Fibroblast of skin of scalp (primary cell): ENCODE results near the gene GTF3C1.

Experiments used
- DNase-seq: peaks from one replicate; pipeline ENCODE4 v3.0.0-alpha.2; 2013

The GTF3C1 gene

GRCh38 chr16:27566417-27566816 lies 16.7 kb upstream of the GTF3C1 start:
- DNase-seq = no peak

DNA sequence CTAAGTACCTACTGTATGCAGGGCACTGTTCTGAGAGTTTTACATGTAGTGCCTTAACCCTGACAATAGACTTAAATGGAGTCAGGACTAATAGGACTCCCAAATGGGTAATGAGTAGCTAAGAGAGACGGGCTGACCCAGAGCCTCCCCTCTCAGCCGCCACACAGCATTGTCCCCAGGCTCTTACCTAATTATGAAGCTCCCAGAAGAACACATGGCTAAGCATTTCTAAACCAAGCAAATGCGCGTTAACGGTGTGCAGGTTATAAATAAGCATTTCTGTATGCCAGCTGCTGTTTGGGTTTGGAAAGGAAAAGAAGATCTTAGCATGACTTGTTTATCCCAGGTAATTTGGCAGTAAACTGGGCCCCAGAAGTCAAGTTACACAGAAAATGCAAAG lies 14.5 kb upstream of the GTF3C1 start:
- DNase-seq = no peak

- no peak for DNase-seq
These were observed 11.5 kb upstream of the GTF3C1 start for GRCh38 chr16:27561216-27561615.

GRCh38 chr16:27558932-27559331 lies 9.2 kb upstream of the GTF3C1 start:
- DNase-seq = no peak

DNA sequence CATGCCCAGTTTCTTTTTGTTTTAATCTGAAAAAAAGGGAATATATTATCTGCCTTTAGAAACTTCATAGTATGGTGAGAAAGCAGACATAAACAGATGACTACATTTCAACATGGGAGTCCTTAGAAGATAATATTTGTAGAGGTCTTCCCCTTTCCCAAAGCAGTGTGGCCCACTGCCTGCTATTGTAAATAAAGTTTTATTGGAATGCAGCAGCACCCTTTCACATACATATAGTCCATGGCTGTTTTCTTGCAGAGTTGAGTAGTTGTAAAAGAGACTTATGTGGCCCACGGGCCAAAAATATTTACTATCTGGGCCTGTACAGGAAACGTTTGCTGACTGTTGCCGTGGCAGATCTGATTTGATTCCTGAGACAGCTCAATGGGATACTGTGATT lies 8.7 kb upstream of the GTF3C1 start:
- no peak for DNase-seq

GRCh38 chr16:27556471-27556870 lies 6.8 kb upstream of the GTF3C1 start:
- no peak for DNase-seq

- DNase-seq = peak; percentile 20
These were observed 1.3 kb upstream of the GTF3C1 start for GRCh38 chr16:27551036-27551435.

DNA sequence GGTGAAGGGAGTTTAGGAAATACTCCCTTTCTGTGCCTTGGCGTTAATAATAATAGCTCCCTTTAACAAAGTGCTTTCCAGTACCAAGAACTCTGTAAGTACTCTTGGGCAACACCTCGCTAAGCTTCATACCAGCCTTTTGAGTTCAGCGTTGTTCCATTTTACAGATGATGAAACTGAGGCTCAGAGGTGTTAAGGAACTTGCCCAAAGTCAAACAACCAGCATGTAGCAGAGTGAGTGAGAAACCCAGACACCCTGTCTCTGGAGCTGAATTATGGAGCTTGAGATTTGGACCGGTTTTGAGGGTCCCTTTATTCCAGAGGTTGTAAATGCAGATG lies 838 bp upstream of the GTF3C1 start:
- DNase-seq = no peak

DNA sequence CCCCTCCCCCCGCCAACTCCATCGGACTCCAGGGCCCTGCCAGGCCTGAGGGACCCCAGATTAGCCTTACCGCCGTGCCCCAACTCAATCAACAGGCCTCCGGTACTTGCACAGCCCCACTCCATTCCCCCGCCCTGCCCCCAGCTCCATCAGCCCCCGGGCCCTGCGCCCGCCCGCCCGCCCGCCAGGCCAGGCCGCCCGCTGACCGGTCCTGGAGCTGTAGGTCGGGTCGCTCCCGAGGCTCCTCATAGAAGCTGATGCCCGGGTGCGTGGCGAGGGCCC lies 308 bp downstream of the GTF3C1 start:
- no peak for DNase-seq

GRCh38 chr16:27547851-27548250 lies 1.9 kb downstream of the GTF3C1 start:
- no peak for DNase-seq

GRCh38 chr16:27547134-27547533 lies 2.6 kb downstream of the GTF3C1 start:
- DNase-seq = peak; percentile 55

DNA sequence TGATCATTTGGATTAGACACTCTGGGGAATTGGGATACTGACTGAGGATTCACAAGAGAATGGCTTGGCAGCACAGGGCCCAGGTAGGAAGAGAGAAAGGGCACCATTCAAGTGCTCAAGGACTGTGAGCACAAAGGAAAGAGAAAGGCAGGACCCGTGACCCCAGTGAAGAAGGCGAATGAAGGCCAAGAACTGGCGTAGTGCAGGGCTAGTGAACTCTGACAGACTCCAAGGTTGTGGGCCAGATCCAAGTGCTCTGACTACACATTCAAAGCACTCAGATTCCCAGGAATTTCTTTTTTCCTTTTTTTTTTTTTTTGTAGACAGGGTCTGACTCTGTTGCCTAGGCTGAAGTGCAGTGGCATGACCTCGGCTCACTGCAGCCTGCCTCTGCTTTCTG lies 5.0 kb downstream of the GTF3C1 start:
- DNase-seq = no peak

DNA sequence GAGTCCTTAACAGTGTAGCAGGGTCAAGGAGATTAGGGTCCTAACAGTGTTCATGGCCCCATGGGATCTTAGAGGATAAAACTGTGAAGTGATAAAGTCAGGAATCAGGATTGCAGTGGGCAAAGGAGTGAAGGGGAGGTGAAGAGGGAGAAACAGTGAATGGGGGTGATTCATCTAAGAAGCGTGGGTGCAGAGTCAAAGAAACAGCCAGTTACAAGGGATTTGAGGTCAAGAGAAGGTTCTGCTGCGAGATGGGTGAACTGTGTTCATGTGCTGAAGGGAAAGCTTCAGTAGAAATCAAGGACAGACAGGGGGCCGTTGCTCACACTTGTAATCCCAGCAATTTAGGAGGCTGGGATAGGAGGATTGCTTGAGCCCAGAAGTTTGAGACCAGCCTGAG lies 5.9 kb downstream of the GTF3C1 start:
- DNase-seq = no peak

DNA sequence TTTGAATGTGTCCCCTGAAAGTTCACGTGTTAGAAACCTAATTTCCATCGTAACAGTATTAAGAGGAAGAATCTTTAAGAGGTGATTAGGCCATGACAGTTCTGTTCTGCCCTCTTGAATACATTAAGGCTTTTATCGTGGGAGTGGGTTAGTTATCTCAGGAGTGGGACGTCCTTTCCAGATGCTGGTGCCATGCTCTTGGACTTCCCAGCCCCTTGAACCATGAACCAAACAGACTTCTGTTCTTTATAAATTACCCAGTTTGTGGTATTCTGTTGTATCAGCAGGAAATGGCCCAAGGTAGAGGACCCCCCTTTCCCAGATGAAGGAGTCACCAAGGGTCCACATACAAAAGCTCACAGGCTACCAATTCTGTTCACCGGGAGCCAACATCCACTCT lies 10.1 kb downstream of the GTF3C1 start:
- DNase-seq = no peak

DNA sequence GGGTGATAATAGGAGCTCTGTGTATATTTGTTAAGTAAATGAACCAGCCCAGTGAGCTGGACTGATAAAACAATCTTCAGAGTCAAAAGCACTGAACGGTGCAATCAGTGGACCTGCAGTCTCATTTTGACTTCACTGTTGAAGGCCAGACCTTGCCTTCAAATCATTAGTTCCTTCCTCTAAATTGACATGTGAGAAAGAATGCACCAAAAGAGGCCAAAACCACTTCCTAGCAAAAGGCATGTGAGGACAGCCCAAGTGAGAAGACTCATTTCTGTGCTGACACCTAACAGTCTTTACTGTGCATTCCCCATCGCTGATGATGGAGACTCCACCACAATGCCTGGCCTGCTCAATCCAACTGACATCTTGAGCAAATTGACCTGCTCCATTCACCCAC lies 10.6 kb downstream of the GTF3C1 start:
- no peak for DNase-seq

- no peak for DNase-seq
These were observed 11.2 kb downstream of the GTF3C1 start for GRCh38 chr16:27538528-27538927.

DNA sequence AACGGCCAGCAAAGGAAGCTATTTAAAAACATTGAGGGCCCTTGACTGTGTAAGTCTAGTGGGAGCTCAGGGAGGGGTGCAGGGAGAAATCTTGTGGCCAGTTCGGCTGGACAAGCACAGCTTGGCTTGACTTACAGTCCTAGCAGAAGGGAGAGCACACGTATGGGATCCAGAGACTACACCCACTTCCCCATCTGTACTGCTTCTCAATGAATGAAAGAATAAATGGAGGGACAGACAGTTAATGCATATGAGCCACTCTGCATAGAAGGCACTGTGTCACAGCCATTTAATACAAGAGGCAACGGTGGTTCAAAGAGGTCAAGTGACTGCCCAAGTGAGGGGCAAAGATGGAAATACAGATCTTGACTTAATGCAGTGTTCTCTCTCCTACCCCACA lies 15.5 kb downstream of the GTF3C1 start:
- DNase-seq = no peak

DNA sequence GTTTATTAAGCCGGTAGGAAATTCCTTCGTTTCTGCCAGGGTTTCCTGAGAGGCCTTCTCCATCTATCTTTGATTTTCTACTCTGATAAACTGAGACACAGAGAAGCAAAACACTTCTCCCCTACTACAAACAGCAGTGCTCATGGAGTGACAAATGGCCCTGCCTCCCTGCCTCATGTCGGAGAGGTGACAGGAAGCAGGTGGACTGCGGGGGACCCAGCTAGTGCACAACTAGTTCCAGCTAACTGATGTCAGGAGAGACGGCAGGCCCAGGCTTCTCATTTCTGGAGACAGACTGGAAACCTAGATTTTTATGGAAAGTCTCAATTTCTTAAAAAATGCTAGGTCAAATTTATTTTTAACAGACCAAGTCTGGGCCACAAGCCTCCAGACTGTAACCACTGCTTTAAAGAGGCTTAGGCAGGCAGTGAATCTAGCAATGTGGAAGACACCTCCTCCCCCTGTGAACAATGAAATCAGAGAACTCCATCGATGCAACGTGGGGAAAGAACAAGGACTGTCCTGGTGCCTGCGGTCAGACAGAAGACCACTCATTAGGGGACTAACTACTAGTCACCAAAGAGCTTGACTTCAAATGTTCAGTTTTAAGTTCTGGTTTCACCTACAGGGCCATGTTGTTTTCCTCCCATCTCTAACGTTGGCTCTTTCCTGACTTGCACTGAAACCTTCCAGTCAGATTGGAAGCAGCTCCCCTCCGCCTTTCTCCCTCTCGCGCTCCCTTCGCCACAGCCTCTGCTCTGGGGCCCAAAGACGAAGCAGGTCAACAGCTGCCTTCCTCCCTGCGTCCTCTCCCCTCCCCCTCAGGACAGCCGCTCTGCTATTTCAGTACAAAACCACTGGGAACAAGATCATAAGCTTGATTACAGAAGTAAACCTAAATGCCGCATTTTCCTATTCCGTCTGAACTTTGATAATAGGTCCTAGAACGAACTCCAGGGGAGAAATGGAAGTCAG lies 17.6 kb downstream of the GTF3C1 start:
- DNase-seq = no peak

DNA sequence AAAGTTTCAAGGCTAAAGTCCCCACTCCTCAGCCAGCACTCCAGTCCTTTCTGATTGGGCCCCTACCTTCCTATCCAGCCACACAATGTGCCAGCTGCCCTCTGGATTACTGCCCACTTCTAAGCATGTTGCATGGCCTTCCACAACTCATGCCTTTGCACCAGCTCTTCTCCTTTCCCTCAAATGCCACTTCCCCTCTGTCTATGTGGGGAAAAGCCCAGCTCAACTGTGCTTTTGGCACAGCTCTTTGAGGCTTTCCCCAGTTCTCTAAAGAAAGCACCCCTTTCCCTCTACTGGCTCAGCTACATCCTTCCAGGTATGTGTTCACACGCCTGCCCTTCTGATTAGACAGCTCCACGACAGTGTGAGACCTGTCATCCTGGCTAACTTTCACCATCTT lies 18.5 kb downstream of the GTF3C1 start:
- no peak for DNase-seq

DNA sequence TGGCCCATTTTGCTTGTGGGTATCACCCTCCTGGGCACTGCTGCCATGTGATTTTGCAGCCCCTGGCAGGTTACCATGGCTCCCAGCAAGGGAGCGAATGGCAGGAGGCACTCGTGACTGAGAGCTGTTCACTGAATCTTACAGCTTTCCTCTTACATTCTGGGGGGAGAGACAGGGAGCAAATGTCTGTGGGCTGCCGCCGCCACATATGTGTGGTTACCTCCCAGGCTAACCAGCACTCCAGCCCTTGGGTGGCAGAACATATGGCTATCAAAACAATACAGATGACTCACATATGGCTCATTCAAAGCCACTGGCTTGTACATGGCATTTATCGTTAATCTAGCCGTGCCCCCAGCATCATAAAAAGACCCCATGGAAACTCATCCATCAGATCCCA lies 19.8 kb downstream of the GTF3C1 start:
- peak; percentile 93 for DNase-seq

- DNase-seq = no peak
These were observed 21.4 kb downstream of the GTF3C1 start for GRCh38 chr16:27528294-27528693.

- no peak for DNase-seq
These were observed 23.5 kb downstream of the GTF3C1 start for GRCh38 chr16:27526180-27526579.

- DNase-seq = no peak
These were observed 27.5 kb downstream of the GTF3C1 start for GRCh38 chr16:27522173-27522707.

DNA sequence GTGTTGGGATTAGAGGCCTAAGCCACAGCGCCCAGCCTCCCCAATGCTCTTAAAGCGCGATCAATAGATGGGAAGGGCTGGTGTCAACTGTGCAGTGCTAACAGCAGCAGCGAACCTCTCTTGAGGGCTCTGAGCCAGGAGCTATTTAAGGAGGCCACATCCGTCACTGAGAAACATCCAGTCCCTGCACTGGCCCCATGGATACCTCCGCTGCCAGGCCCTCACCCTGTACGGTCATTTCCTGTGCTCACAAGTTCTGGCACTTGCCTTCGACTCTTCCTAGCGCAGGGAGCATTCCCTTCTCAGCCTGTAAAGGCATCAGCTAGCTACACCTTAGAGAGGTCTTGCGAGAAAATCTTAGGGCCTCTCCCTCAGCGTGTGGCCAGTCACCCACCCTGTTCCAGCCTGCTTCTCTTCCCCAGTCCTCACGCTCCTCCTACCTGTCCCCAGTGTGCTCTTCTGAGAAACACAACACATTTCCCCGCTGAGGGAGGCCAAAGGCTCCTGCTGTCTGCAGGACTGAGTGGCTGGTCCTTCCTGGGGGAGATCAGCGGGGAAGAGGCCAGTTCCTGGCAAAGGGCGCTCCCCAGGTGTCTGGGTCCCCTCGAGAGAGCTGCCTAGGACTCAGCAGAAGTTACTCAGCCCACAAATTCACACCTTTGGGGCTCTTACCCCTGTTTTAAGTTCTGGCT lies 28.6 kb downstream of the GTF3C1 start:
- no peak for DNase-seq
